WERI-Rb-1 (cell line): ENCODE measurements around the gene VASH1.

ENCODE experiments used
- DNase-seq: peaks from one replicate; pipeline ENCODE4 v3.0.0-alpha.2; 2020
- H3K27ac ChIP-seq: fragments of 250-450 bp; sonication (Bioruptor Pico); 2 replicates; pipeline ENCODE4 v1.5.1; 2020; ENCODE audit warnings: mild to moderate bottlenecking, moderate library complexity
- H3K27me3 ChIP-seq: fragments of 250-450 bp; sonication (Bioruptor Pico); 2 replicates; pipeline ENCODE4 v1.5.1; 2021; ENCODE audit warnings: mild to moderate bottlenecking, low read depth, moderate library complexity; ENCODE audit not compliant: insufficient read depth, severe bottlenecking
- H3K36me3 ChIP-seq: fragments of 250-450 bp; sonication (Bioruptor Pico); 2 replicates; pipeline ENCODE4 v1.5.1; 2020; ENCODE audit warnings: mild to moderate bottlenecking, moderate library complexity
- H3K4me3 ChIP-seq: 2 replicates; pipeline ENCODE4 v1.5.1; 2011; ENCODE audit warnings: low read depth, mild to moderate bottlenecking, control low read depth, low read length
- H3K9me3 ChIP-seq: fragments of 250-450 bp; sonication (Bioruptor Pico); 2 replicates; pipeline ENCODE4 v1.5.1; 2021; ENCODE audit warnings: mild to moderate bottlenecking, moderate library complexity; ENCODE audit not compliant: severe bottlenecking
- TF ChIP-seq, protein P1 (sequence below): IDR thresholded peaks from 2 replicates; pipeline ENCODE4 v1.5.1; 2011; ENCODE audit warnings: low read depth, mild to moderate bottlenecking, control low read depth, inconsistent platforms, low read length

Gene VASH1

DNA sequence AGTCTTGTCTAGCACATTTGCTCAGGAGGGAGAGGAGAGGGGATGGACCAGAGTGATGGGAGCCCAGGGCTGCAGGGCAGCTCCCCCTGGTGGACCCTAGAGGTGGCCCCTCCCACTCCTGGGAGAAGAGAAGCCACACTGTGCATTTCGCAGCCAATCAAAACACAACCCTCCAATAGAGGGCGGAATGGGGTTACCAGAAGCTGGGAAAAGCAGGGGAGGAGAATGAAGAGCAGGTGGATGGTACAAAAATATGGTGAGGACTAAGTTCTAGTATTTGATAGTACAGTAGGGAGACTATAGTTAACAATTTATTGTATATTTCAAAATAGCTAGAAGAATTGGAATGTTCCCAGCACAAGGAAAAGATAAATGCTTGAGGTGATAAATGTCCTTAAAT, 23.6 kb downstream of the VASH1 start:
- TF ChIP-seq, protein P1, sequence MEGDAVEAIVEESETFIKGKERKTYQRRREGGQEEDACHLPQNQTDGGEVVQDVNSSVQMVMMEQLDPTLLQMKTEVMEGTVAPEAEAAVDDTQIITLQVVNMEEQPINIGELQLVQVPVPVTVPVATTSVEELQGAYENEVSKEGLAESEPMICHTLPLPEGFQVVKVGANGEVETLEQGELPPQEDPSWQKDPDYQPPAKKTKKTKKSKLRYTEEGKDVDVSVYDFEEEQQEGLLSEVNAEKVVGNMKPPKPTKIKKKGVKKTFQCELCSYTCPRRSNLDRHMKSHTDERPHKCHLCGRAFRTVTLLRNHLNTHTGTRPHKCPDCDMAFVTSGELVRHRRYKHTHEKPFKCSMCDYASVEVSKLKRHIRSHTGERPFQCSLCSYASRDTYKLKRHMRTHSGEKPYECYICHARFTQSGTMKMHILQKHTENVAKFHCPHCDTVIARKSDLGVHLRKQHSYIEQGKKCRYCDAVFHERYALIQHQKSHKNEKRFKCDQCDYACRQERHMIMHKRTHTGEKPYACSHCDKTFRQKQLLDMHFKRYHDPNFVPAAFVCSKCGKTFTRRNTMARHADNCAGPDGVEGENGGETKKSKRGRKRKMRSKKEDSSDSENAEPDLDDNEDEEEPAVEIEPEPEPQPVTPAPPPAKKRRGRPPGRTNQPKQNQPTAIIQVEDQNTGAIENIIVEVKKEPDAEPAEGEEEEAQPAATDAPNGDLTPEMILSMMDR, result peak; percentile 97
- H3K9me3 ChIP-seq, result no peaks in the 10 kb centered on the region
- peaks cover 27% of the 10 kb centered on the region for H3K36me3 ChIP-seq
- no peak overlapping the region for H3K27ac ChIP-seq
- peak; percentile 90 for DNase-seq
- H3K27me3 ChIP-seq, result no peaks in the 10 kb centered on the region
- no peak overlapping the region for H3K4me3 ChIP-seq

DNA sequence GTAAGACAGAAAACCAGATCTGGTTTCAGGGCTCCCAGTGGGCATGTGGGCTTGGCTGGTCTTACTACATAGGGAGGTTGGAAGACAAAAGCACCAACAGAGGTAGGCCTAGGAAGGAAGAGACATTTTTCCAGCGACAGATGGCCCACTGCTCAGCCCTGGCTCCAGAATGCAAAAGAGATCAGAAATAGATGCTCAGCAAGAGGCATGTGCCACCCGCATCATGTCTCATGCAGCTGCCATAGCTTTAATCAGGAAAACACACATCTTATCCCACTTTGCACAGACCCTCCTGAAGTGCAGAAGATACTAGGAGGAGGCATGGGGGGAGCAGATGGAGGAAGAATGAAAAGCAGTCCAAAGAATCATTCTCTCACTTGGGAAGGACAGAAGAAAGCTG, 25.3 kb downstream of the VASH1 start:
- H3K36me3 ChIP-seq, result peaks cover 41% of the 10 kb centered on the region
- no peak overlapping the region for H3K4me3 ChIP-seq
- no peak overlapping the region for H3K27ac ChIP-seq
- no peak for DNase-seq
- H3K9me3 ChIP-seq, result no peaks in the 10 kb centered on the region
- H3K27me3 ChIP-seq, result no peaks in the 10 kb centered on the region
- TF ChIP-seq, protein P1, result no peak

DNA sequence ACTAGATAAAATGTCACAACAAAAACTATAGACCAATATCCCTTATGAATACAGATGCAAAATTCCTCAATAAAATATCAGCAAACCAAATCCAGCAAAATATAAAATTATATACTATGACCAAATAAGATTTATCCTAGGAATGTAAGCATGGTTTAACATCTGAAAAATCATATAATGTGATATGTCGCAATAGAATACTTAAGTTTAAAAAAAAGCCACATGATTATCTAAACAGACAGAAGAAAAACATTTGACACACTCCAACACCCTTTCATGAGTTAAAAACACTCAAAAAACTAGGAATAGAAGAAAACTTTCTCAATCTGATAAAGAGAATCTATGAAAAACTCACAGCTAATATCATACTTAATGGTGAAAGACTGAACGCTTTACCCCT, 31.2 kb downstream of the VASH1 start:
- no peaks in the 10 kb centered on the region for H3K27me3 ChIP-seq
- H3K27ac ChIP-seq, result no peak overlapping the region
- no peaks in the 10 kb centered on the region for H3K9me3 ChIP-seq
- peaks cover 35% of the 10 kb centered on the region for H3K36me3 ChIP-seq
- no peak for DNase-seq
- H3K4me3 ChIP-seq, result no peak overlapping the region
- TF ChIP-seq, protein P1, result no peak

DNA sequence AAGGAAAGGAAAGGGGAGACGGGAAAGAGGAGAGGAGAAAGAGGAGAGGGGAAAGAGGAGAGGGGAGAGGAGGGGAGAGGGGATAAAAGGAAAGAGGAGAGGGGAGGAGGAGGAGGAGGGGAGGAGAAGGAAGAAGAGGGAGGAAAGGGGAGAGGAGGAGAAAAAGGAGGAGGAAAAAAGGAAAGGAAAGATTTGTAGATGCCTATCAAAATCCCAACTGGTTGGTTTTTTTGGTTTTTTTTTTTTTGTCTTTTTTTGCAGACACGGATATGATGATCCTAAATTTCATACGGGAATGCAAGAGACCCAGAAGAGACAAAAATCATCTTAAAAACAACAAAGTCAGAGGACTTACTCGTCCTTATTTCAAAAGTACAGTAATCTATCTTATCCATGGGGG, 32.1 kb downstream of the VASH1 start:
- no peak for DNase-seq
- no peaks in the 10 kb centered on the region for H3K9me3 ChIP-seq
- H3K27ac ChIP-seq, result no peak overlapping the region
- TF ChIP-seq, protein P1, result no peak
- H3K4me3 ChIP-seq, result no peak overlapping the region
- H3K27me3 ChIP-seq, result no peaks in the 10 kb centered on the region
- peaks cover 30% of the 10 kb centered on the region for H3K36me3 ChIP-seq

DNA sequence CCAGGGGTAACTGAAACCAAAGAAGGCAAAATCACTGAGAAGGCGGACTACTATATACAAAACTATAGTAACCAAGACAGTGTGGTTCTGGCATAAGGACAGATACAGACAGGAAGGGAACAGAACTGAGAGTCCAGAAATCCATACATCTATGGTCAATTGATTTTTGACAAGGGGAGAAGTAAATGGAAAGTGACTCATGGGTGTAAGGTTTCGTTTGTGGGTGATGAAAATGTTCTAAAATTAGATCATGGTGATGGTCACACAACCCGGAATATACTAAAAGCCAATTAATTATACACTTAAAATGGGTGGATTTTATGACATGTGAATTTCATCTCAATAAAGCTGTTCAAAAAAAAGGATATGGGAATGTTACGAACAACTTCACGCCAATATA, 32.7 kb downstream of the VASH1 start:
- no peak overlapping the region for H3K4me3 ChIP-seq
- no peaks in the 10 kb centered on the region for H3K27me3 ChIP-seq
- no peak for DNase-seq
- H3K36me3 ChIP-seq, result peaks cover 24% of the 10 kb centered on the region
- no peaks in the 10 kb centered on the region for H3K9me3 ChIP-seq
- TF ChIP-seq, protein P1, result no peak
- no peak overlapping the region for H3K27ac ChIP-seq

DNA sequence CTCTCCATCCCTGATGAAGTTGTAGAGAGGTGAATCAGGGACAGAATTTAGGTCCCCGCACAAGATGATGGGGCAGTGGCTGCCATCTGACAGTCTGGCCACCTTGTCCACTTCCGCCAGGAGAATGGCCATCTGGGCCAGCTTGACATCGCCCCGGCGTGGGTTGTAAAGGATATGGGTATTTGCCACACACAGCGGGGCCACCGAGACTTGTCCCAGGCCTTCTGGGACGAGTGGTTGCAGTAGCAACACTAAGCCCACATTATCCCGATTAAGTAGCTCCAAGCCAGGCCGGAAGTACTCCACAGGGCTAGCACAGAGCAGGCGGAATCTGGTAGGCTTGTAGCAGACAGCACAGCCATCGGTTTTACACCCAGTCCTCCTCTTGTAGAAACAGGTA, 45.2 kb downstream of the VASH1 start:
- no peak overlapping the region for H3K4me3 ChIP-seq
- TF ChIP-seq, protein P1, result no peak
- no peaks in the 10 kb centered on the region for H3K9me3 ChIP-seq
- H3K36me3 ChIP-seq, result peaks cover 32% of the 10 kb centered on the region
- H3K27ac ChIP-seq, result peak overlapping the region; percentile 25; the same call in 1 of the 2 replicates
- DNase-seq, result peak; percentile 90
- H3K27me3 ChIP-seq, result no peaks in the 10 kb centered on the region
